ENCODE measurements around the gene HEBP2.
A peak's percentile ranks its signal among the peaks of the same experiment; 100 is the strongest.

HEBP2 gene

GRCh38 chr6:138371452-138371711 is 32.6 kb upstream of the HEBP2 start:
- Histone ChIP-seq H3K27ac (ENCODE audit: low read length) (no peak overlapping the region), H3K79me2 (ENCODE audit: insufficient read depth, low read length) (no peaks in the 10 kb centered on the region), H3K36me3 (ENCODE audit: insufficient read depth, low read length) (no peaks in the 10 kb centered on the region), H4K20me1 (ENCODE audit: insufficient read depth, low read length) (no peaks in the 10 kb centered on the region), H3K4me2 (ENCODE audit: insufficient read depth, low read length) (no peak overlapping the region), H3K9me3 (ENCODE audit: insufficient read depth, low read length, severe bottlenecking) (no peaks in the 10 kb centered on the region), H3K4me1 (ENCODE audit: insufficient read depth, low read length) (no peaks in the 10 kb centered on the region), H3K9ac (ENCODE audit: low read depth, low read length) (no peak overlapping the region), H3K27me3 (ENCODE audit: insufficient read depth, low read length, poor library complexity) (peaks cover 9% of the 10 kb centered on the region), H3K4me3 (ENCODE audit: low read depth in 1 of 2, low read length in 2 of 2) (no peak overlapping the region), H2AFZ (ENCODE audit: low read depth, low read length) (no peak overlapping the region)
- ATAC-seq (ENCODE audit: insufficient read depth, low read depth): no peak
- no peak for TF ChIP-seq CTCF (IDR thresholded peaks at IDR 0.05; ENCODE audit: borderline replicate concordance, extremely low read depth, low read length, poor library complexity, severe bottlenecking)
- no peak for TF ChIP-seq EZH2 (IDR thresholded peaks at IDR 0.05; ENCODE audit: borderline replicate concordance, low read depth, low read length, severe bottlenecking)
- no peak for DNase-seq

GRCh38 chr6:138371720-138372119 is 32.3 kb upstream of the HEBP2 start:
- Histone ChIP-seq H3K4me1 (ENCODE audit: insufficient read depth, low read length) (no peaks in the 10 kb centered on the region), H3K4me2 (ENCODE audit: insufficient read depth, low read length) (no peak overlapping the region), H3K4me3 (ENCODE audit: low read depth in 1 of 2, low read length in 2 of 2) (no peak overlapping the region), H3K9ac (ENCODE audit: low read depth, low read length) (no peak overlapping the region), H3K79me2 (ENCODE audit: insufficient read depth, low read length) (no peaks in the 10 kb centered on the region), H3K27ac (ENCODE audit: low read length) (no peak overlapping the region), H2AFZ (ENCODE audit: low read depth, low read length) (no peak overlapping the region), H4K20me1 (ENCODE audit: insufficient read depth, low read length) (no peaks in the 10 kb centered on the region), H3K27me3 (ENCODE audit: insufficient read depth, low read length, poor library complexity) (peaks cover 9% of the 10 kb centered on the region), H3K9me3 (ENCODE audit: insufficient read depth, low read length, severe bottlenecking) (no peaks in the 10 kb centered on the region), H3K36me3 (ENCODE audit: insufficient read depth, low read length) (no peaks in the 10 kb centered on the region)
- TF ChIP-seq CTCF (IDR thresholded peaks at IDR 0.05; ENCODE audit: borderline replicate concordance, extremely low read depth, low read length, poor library complexity, severe bottlenecking) (no peak), EZH2 (IDR thresholded peaks at IDR 0.05; ENCODE audit: borderline replicate concordance, low read depth, low read length, severe bottlenecking) (no peak)
- no peak for ATAC-seq (ENCODE audit: insufficient read depth, low read depth)
- DNase-seq: no peak

- Histone ChIP-seq H3K4me2 (ENCODE audit: insufficient read depth, low read length) (no peak overlapping the region), H4K20me1 (ENCODE audit: insufficient read depth, low read length) (no peaks in the 10 kb centered on the region), H3K36me3 (ENCODE audit: insufficient read depth, low read length) (no peaks in the 10 kb centered on the region), H3K9ac (ENCODE audit: low read depth, low read length) (no peak overlapping the region), H3K27ac (ENCODE audit: low read length) (no peak overlapping the region), H3K79me2 (ENCODE audit: insufficient read depth, low read length) (no peaks in the 10 kb centered on the region), H3K9me3 (ENCODE audit: insufficient read depth, low read length, severe bottlenecking) (no peaks in the 10 kb centered on the region), H3K4me1 (ENCODE audit: insufficient read depth, low read length) (no peaks in the 10 kb centered on the region), H3K4me3 (ENCODE audit: low read depth in 1 of 2, low read length in 2 of 2) (no peak overlapping the region), H2AFZ (ENCODE audit: low read depth, low read length) (no peak overlapping the region), H3K27me3 (ENCODE audit: insufficient read depth, low read length, poor library complexity) (peaks cover 11% of the 10 kb centered on the region)
- DNase-seq: no peak
- no peak for ATAC-seq (ENCODE audit: insufficient read depth, low read depth)
- TF ChIP-seq CTCF (IDR thresholded peaks at IDR 0.05; ENCODE audit: borderline replicate concordance, extremely low read depth, low read length, poor library complexity, severe bottlenecking) (peak; percentile 24), EZH2 (IDR thresholded peaks at IDR 0.05; ENCODE audit: borderline replicate concordance, low read depth, low read length, severe bottlenecking) (no peak)
These were observed 31.1 kb upstream of the HEBP2 start for GRCh38 chr6:138372711-138373463.

Data from DND-41 (cell line).